Fibroblast of lung (primary cell): ENCODE data around the gene ZNF600.

ENCODE experiments used
- EZH2 ChIP-seq: IDR thresholded peaks from 2 replicates; pipeline ENCODE4 v1.5.1; 2012; ENCODE audit warnings: low read length, control low read depth, mild to moderate bottlenecking; ENCODE audit errors: missing control alignments
- TF ChIP-seq, protein P1 (sequence below), 2 donors: IDR thresholded peaks in 1 of 2; conservative IDR thresholded peaks in 1 of 2; 1 replicate in 1 of 2; 2 replicates in 1 of 2; pipeline ENCODE4 v1.5.1; 2011 to 2012; ENCODE audit warnings: low read length in 2 of 2, control low read depth in 1 of 2, inconsistent platforms in 1 of 2, low read depth in 1 of 2, mild to moderate bottlenecking in 1 of 2

DNA sequence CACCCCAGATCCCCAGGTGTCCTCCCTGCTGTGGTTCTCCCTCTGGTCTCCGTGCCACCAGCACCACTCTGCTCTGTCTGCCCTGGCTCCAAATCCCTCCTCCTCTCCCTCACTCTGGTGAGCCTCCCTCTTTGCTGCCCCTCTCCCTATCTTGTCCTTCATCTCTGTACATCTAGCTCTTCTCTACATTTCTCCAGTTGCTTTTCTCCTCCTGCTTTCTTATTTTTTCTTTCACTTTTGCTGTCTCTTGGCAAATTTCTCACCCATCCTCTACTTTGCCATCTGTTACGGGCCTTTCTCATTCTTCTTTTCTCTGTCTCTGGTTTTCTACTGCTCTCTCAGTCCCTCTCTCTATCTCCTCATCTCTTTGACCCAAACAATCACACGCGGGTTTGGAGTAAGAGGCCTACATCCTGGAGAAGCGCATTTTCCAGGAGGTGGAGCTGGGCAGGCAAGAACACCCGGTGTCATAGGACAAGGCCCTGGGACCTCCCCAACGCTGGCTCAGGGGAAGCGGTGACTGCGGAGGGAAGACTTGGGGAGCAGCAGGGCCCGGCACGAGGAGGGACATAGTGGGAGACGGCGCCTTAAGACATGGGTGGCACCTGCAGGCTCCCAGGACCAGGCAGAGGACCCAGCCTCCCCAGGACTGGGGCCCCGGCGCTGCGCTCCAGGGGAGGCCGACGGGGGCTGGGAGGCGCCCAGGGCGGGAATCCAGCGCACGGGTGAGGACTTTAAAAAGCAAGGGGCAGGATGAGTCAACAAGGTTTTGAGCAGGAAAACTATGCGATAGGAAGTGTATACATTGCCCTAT, 61.7 kb downstream of the ZNF600 start:
- TF ChIP-seq, protein P1, sequence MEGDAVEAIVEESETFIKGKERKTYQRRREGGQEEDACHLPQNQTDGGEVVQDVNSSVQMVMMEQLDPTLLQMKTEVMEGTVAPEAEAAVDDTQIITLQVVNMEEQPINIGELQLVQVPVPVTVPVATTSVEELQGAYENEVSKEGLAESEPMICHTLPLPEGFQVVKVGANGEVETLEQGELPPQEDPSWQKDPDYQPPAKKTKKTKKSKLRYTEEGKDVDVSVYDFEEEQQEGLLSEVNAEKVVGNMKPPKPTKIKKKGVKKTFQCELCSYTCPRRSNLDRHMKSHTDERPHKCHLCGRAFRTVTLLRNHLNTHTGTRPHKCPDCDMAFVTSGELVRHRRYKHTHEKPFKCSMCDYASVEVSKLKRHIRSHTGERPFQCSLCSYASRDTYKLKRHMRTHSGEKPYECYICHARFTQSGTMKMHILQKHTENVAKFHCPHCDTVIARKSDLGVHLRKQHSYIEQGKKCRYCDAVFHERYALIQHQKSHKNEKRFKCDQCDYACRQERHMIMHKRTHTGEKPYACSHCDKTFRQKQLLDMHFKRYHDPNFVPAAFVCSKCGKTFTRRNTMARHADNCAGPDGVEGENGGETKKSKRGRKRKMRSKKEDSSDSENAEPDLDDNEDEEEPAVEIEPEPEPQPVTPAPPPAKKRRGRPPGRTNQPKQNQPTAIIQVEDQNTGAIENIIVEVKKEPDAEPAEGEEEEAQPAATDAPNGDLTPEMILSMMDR (conservative IDR thresholded peaks at IDR 0.05 in 1 of 2, IDR thresholded peaks at IDR 0.05 in 1 of 2; ENCODE audit: low read depth in 1 of 2, low read length in 2 of 2): no peak
- TF ChIP-seq EZH2: no peak
